Fibroblast of pulmonary artery (primary cell): Measurements from ENCODE around the gene BIRC6.
"Not testable (repeated sequence)": the region's sequence is repeated elsewhere in the genome, so short reads cannot be mapped to it uniquely, and the experiment has no call there.

Experiments
- DNase-seq: peaks from one replicate; pipeline ENCODE4 v3.0.0-alpha.2; 2010; ENCODE audit warnings: low read depth
- H3K4me3 ChIP-seq: replicated peaks from 2 replicates; pipeline ENCODE4 v1.5.1; 2011; ENCODE audit warnings: low read depth, mild to moderate bottlenecking, control low read depth, low read length, moderate library complexity
- TF ChIP-seq, protein P1 (sequence below): IDR thresholded peaks from 2 replicates; pipeline ENCODE4 v1.5.1; 2011; ENCODE audit warnings: mild to moderate bottlenecking, control low read depth, low read length, inconsistent platforms; ENCODE audit errors: missing control alignments

Gene BIRC6

DNA sequence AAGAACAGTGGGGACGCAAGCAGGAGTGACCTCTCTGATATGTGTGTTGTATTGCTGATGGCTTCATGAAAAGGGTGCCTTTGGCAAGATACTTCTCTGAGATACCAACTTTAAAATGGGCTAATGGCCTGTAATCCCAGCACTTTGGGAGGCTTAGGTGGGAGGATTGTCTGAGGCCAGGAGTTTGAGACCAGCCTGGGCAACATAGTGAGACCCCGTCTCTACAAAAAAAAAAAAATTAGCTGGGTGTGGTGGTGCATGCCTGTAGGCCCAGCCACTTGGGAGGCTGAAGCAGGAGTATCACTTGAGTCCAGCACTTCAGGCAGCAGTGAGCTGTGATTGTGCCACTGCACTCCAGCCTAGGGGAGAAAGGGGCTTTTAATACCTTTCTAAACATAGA lies 9.8 kb downstream of the BIRC6 start:
- TF ChIP-seq, protein P1, sequence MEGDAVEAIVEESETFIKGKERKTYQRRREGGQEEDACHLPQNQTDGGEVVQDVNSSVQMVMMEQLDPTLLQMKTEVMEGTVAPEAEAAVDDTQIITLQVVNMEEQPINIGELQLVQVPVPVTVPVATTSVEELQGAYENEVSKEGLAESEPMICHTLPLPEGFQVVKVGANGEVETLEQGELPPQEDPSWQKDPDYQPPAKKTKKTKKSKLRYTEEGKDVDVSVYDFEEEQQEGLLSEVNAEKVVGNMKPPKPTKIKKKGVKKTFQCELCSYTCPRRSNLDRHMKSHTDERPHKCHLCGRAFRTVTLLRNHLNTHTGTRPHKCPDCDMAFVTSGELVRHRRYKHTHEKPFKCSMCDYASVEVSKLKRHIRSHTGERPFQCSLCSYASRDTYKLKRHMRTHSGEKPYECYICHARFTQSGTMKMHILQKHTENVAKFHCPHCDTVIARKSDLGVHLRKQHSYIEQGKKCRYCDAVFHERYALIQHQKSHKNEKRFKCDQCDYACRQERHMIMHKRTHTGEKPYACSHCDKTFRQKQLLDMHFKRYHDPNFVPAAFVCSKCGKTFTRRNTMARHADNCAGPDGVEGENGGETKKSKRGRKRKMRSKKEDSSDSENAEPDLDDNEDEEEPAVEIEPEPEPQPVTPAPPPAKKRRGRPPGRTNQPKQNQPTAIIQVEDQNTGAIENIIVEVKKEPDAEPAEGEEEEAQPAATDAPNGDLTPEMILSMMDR, result no peak
- no peak for DNase-seq
- no peak overlapping the region for H3K4me3 ChIP-seq

DNA sequence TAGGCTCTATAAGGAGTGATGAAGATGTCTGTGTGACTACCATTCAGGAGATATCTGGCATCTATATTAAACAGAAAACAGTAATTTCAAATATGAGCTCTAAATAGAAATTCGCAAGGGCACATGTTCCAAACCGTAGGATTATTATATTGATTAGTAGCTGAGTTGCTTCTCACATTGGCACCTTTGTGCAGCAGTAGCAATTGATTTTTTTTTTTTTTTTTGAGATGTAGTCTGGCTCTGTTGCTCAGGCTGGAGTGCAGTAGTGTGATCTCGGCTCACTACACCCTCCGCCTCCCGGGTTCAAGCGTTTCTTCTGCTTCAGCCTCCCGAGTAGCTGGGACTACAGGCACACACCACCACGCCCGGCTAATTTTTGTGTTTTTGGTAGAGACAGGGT lies 12.4 kb downstream of the BIRC6 start:
- H3K4me3 ChIP-seq, result no peak overlapping the region
- TF ChIP-seq, protein P1, result no peak

GRCh38 chr2:32370942-32371341 lies 14.1 kb downstream of the BIRC6 start:
- not testable (repeated sequence) for DNase-seq, H3K4me3 ChIP-seq

More for the DNA sequence above, 12.4 kb downstream of the BIRC6 start:
- DNase-seq, result no peak

GRCh38 chr2:32372519-32373182 lies 15.8 kb downstream of the BIRC6 start:
- TF ChIP-seq, protein P1, result no peak
- no peak for DNase-seq
- no peak overlapping the region for H3K4me3 ChIP-seq

GRCh38 chr2:32375228-32375892 lies 18.5 kb downstream of the BIRC6 start:
- TF ChIP-seq, protein P1, result no peak
- H3K4me3 ChIP-seq, result no peak overlapping the region
- no peak for DNase-seq

DNA sequence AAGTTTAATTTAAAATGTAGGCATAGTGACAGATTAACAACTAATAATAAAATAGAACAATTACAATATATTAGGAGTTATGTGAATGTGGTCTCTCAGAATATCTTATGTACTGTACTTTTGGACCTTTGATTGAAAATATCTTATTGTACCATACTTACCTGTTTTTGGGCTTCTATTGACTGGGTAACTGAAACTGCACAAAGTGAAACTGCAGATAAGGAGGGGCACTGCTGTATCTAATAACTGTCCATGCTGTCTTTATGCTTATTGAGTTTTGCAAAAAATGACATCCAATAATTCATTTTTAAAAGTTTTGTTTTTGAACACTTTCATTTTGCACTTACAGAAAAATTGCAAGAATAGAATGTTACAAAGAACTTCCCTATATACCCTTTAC lies 19.9 kb downstream of the BIRC6 start:
- TF ChIP-seq, protein P1, result no peak
- DNase-seq, result no peak
- H3K4me3 ChIP-seq, result no peak overlapping the region

- DNase-seq, result no peak
- no peak overlapping the region for H3K4me3 ChIP-seq
- TF ChIP-seq, protein P1, result no peak
Measured at GRCh38 chr2:32377928-32378327, 21.1 kb downstream of the BIRC6 start.
